ENCODE data around the gene CFAP221. TPM values are rescaled to one million over a fixed set of nuclear protein-coding genes. Genes with fewer than 3 reads are reported as not detected.

CFAP221 gene
- total RNA-seq, 2 experiments from 2014 or later: not detected

DNA sequence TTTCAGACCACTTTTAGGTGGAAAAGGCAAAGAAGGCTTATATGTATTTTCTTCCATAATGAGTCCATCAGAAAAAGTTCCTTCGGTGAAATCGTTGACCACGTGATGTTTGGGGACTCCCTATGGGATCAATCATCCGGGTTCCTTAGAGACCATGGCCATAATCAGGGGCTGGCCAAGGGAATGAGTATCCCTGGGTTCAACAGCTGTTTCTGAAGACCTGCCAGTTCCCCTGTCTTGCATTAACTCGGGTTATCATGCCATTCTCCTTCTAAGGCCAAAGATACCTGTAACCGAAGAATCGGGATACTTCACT lies 116.1 kb downstream of the CFAP221 start:
- ChIA-PET POLR2A (interaction anchor here (0.6 kb wide), 1 partner anchor 539 kb away, joined by 4 read pairs; no protein-coding TSS in a partner anchor), CTCF (ENCODE audit: unreplicated experiment) (interaction anchor here (1.4 kb wide), 1 partner anchor 18 kb away, joined by 3 read pairs; no protein-coding TSS in a partner anchor)
- no peaks in the 10 kb centered on the region for H3K36me3 ChIP-seq (ENCODE audit: insufficient read depth, low read length)
- no peak overlapping the region for H3K27ac ChIP-seq (ENCODE audit: low read depth, low read length, poor library complexity, severe bottlenecking)
- no peak overlapping the region for H2AFZ ChIP-seq (ENCODE audit: low read length)
- TF ChIP-seq, protein P1, sequence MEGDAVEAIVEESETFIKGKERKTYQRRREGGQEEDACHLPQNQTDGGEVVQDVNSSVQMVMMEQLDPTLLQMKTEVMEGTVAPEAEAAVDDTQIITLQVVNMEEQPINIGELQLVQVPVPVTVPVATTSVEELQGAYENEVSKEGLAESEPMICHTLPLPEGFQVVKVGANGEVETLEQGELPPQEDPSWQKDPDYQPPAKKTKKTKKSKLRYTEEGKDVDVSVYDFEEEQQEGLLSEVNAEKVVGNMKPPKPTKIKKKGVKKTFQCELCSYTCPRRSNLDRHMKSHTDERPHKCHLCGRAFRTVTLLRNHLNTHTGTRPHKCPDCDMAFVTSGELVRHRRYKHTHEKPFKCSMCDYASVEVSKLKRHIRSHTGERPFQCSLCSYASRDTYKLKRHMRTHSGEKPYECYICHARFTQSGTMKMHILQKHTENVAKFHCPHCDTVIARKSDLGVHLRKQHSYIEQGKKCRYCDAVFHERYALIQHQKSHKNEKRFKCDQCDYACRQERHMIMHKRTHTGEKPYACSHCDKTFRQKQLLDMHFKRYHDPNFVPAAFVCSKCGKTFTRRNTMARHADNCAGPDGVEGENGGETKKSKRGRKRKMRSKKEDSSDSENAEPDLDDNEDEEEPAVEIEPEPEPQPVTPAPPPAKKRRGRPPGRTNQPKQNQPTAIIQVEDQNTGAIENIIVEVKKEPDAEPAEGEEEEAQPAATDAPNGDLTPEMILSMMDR (conservative IDR thresholded peaks at IDR 0.05; ENCODE audit: low read length): peak; percentile 11; the same call in 1 of the 2 replicates
- TF ChIP-seq EZH2phosphoT487 (IDR thresholded peaks at IDR 0.05; ENCODE audit: borderline replicate concordance, low read depth, low read length): no peak
- H3K9me2 ChIP-seq (ENCODE audit: insufficient read depth, low read length): no peaks in the 10 kb centered on the region
- H4K20me1 ChIP-seq (ENCODE audit: insufficient read depth, low read length): no peaks in the 10 kb centered on the region
- no peak overlapping the region for H3K4me3 ChIP-seq (ENCODE audit: low read depth, low read length, poor library complexity, severe bottlenecking)
- no peaks in the 10 kb centered on the region for H3K9me3 ChIP-seq (ENCODE audit: low read length)
- BruUV-seq (replicated peaks): no TSS peak
- no peak for DNase-seq (ENCODE audit: low spot score)
- no peaks in the 10 kb centered on the region for H3K4me1 ChIP-seq (ENCODE audit: insufficient read depth, low read length, poor library complexity, severe bottlenecking)
- no peak overlapping the region for H3K4me2 ChIP-seq (ENCODE audit: low read length)
- H3K79me2 ChIP-seq (ENCODE audit: insufficient read depth, low read depth, low read length): no peaks in the 10 kb centered on the region
- intact Hi-C loops (cut with micrococcal nuclease; ENCODE audit: unreplicated experiment): loop anchor here (1.0 to 5.0 kb wide), 3 partner anchors 19 to 253 kb away; no protein-coding TSS in a partner anchor

DNA sequence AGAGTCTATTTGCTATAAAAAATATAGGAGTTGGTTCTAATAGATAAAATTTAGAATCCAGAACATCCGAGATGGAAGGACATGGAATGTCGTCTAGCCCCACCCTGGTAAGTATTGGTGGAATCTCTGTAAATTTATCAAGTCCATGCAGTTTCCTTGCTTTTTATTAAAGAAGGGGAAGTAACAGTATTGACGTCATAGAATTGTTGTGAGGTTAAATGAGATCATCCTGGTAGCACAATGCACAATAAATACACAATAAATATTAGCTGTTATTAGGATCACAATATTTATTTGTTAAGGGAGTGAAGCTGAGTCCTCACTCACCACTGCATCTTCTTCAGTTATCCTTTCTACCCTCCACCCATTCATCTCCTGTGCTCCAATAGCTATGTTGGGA lies 118.0 kb downstream of the CFAP221 start:
- Histone ChIP-seq H3K27ac (ENCODE audit: low read depth, low read length, poor library complexity, severe bottlenecking) (no peak overlapping the region), H4K20me1 (ENCODE audit: insufficient read depth, low read length) (no peaks in the 10 kb centered on the region), H3K4me2 (ENCODE audit: low read length) (no peak overlapping the region), H3K9me2 (ENCODE audit: insufficient read depth, low read length) (no peaks in the 10 kb centered on the region), H3K4me1 (ENCODE audit: insufficient read depth, low read length, poor library complexity, severe bottlenecking) (no peaks in the 10 kb centered on the region), H3K9me3 (ENCODE audit: low read length) (no peaks in the 10 kb centered on the region), H3K4me3 (ENCODE audit: low read depth, low read length, poor library complexity, severe bottlenecking) (no peak overlapping the region), H3K79me2 (ENCODE audit: insufficient read depth, low read depth, low read length) (no peaks in the 10 kb centered on the region), H2AFZ (ENCODE audit: low read length) (no peak overlapping the region), H3K36me3 (ENCODE audit: insufficient read depth, low read length) (no peaks in the 10 kb centered on the region)
- no TSS peak for BruUV-seq (replicated peaks)
- POLR2A ChIA-PET: interaction anchor here (0.6 kb wide), 1 partner anchor 27 kb away, joined by 3 read pairs; no protein-coding TSS in a partner anchor
- intact Hi-C loops (cut with micrococcal nuclease; ENCODE audit: unreplicated experiment): loop anchor here (5.0 kb wide), 2 partner anchors 145 to 255 kb away; no protein-coding TSS in a partner anchor
- DNase-seq (ENCODE audit: low spot score): no peak
- CTCF ChIA-PET (ENCODE audit: unreplicated experiment): no interaction called here
- TF ChIP-seq EZH2phosphoT487 (IDR thresholded peaks at IDR 0.05; ENCODE audit: borderline replicate concordance, low read depth, low read length): no peak
- TF ChIP-seq, protein P1 (conservative IDR thresholded peaks at IDR 0.05; ENCODE audit: low read length): no peak

DNA sequence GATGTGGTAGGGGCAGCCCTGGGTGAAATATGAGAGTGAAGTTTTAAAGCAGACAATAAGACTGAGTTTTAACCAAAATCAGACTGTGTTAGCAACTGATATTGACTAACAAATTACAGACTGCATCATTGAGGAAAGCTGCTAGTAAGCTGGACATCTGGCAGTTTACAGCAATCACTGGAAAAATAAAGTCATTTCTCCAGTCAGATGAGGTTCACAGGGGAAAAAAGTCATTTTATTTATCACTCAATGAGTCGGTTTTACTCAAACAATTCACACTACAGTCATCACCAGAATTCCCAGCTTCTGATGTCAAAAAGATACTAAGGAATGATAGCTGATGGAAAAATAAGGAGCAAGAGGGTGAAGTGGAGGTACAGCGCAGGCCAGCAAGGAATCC lies 124.3 kb downstream of the CFAP221 start:
- Histone ChIP-seq H3K36me3 (ENCODE audit: insufficient read depth, low read length) (no peaks in the 10 kb centered on the region), H3K4me1 (ENCODE audit: insufficient read depth, low read length, poor library complexity, severe bottlenecking) (peaks cover 9% of the 10 kb centered on the region), H3K27ac (ENCODE audit: low read depth, low read length, poor library complexity, severe bottlenecking) (no peak overlapping the region), H3K9me2 (ENCODE audit: insufficient read depth, low read length) (no peaks in the 10 kb centered on the region), H4K20me1 (ENCODE audit: insufficient read depth, low read length) (no peaks in the 10 kb centered on the region), H3K4me2 (ENCODE audit: low read length) (no peak overlapping the region), H3K9me3 (ENCODE audit: low read length) (no peaks in the 10 kb centered on the region), H3K79me2 (ENCODE audit: insufficient read depth, low read depth, low read length) (no peaks in the 10 kb centered on the region), H3K4me3 (ENCODE audit: low read depth, low read length, poor library complexity, severe bottlenecking) (no peak overlapping the region), H2AFZ (ENCODE audit: low read length) (no peak overlapping the region)
- TF ChIP-seq EZH2phosphoT487 (IDR thresholded peaks at IDR 0.05; ENCODE audit: borderline replicate concordance, low read depth, low read length): no peak
- TF ChIP-seq, protein P1 (conservative IDR thresholded peaks at IDR 0.05; ENCODE audit: low read length): no peak
- ChIA-PET CTCF (ENCODE audit: unreplicated experiment) (no interaction called here), POLR2A (no interaction called here)
- no TSS peak for BruUV-seq (replicated peaks)
- intact Hi-C loops (cut with micrococcal nuclease; ENCODE audit: unreplicated experiment): no loop called here
- DNase-seq (ENCODE audit: low spot score): no peak
